T-helper 17 cell (primary cell): ENCODE results near the gene OCA2. TPM values are rescaled to one million over a fixed set of nuclear protein-coding genes. Genes with fewer than 3 reads are reported as not detected.
"Not testable (repeated sequence)": the region's sequence is repeated elsewhere in the genome, so short reads cannot be mapped to it uniquely, and the experiment has no call there.

ENCODE experiments used
- ATAC-seq: fragments of 150-1000 bp; cut with Tn5 transposase; 2 replicates; pipeline ENCODE4 v1.10.0; 2021; ENCODE audit warnings: mild to moderate bottlenecking, moderate library complexity
- DNase-seq, 3 donors: peaks; one replicate each; pipeline versions ENCODE4 v3.0.0 to v3.0.0-alpha.2; 2020 to 2021
- H3K9me3 ChIP-seq: one replicate; pipeline ENCODE4 v1.7.0; 2013; ENCODE audit warnings: low read length, mild to moderate bottlenecking; ENCODE audit not compliant: control insufficient read depth, poor library complexity, severe bottlenecking
- H3K27ac Mint-ChIP-seq: one replicate; pipeline ENCODE4 v1.8.0; 2022; ENCODE audit warnings: mild to moderate bottlenecking, moderate library complexity, mixed read lengths
- H3K27me3 Mint-ChIP-seq: one replicate; pipeline ENCODE4 v1.8.0; 2022; ENCODE audit warnings: mixed read lengths
- H3K36me3 Mint-ChIP-seq: one replicate; pipeline ENCODE4 v1.8.0; 2022; ENCODE audit warnings: low read depth, mixed read lengths
- H3K4me1 Mint-ChIP-seq: one replicate; pipeline ENCODE4 v1.8.0; 2022; ENCODE audit warnings: mild to moderate bottlenecking, mixed read lengths
- H3K4me3 Mint-ChIP-seq: one replicate; pipeline ENCODE4 v1.8.0; 2022; ENCODE audit warnings: mild to moderate bottlenecking, moderate library complexity, mixed read lengths
- total RNA-seq, 4 donors: library from RNA in 2 of 4; stranded (reverse) in 2 of 4; gene quantifications; one replicate each; pipeline ENCODE4 v1.2.3 and lab custom pipeline; 2022 to 2026

OCA2 gene
- not detected for total RNA-seq
- total RNA-seq (lab: John Stamatoyannopoulos, UW), result 0 to 2.0 reads per million in 2 donors

DNA sequence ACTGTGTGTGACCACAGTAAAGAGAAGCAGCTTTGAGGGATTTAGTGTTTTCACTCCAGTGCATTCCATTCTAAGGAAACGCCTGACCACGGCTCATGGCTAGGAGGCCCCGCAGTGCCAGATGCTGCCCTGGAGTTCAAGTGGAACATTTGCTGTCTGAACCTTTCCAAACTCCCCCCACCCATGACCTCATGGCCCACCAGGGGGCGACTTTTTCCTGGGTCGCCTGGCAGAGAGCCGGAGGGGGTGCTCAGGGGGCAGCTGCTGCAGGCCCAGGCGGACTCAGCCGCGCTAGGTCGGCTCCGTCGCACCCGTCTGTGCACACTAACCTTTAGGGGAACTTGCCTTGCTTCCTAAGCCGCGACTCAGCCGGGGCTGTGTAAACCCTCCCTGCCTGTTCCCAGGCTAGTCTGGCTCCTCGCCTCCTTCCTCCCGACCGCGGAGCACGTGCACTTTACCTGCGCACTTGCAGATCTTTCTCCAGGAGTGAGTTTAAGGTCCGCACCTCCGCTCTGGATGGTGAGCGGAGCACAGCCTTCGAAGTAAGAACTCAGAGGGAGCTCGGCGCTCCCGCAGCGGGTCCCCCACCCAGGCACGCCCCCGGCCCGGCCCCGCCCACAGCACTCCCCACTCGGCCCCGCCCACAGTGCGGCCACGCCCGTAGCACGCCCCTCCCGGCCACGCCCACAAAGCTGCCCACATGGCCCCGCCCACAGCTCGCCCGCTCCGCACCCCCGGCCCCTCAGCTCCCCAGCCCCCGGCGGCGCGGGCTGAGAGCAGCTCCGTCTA, at the start of gene OCA2:
Gene OCA2 (minus strand): TSS at position 550 of the 789 bp plus-strand sequence. CDS start 17,441 bp downstream, outside the sequence.
- ATAC-seq (peak; percentile 47), DNase-seq (peak; percentile 47 to 71 (median 61))
- peaks cover 16% of the 10 kb centered on the region for H3K36me3 Mint-ChIP-seq
- peaks cover 61% of the 10 kb centered on the region for H3K27me3 Mint-ChIP-seq
- no peak within 1 kb of the TSS for H3K27ac Mint-ChIP-seq
- peak within 1 kb of the TSS; percentile 87 for H3K4me3 Mint-ChIP-seq
- no peaks in the 10 kb centered on the region for H3K9me3 ChIP-seq
- H3K4me1 Mint-ChIP-seq, result peaks cover 28% of the 10 kb centered on the region

- Mint-ChIP-seq H3K27ac (no peak overlapping the region), H3K4me1 (peaks cover 3% of the 10 kb centered on the region), H3K36me3 (peaks cover 8% of the 10 kb centered on the region), H3K4me3 (no peak overlapping the region), H3K27me3 (no peaks in the 10 kb centered on the region)
- ATAC-seq (no peak), DNase-seq (no peak)
- no peaks in the 10 kb centered on the region for H3K9me3 ChIP-seq
Measured at GRCh38 chr15:28147801-28148200, 48.7 kb upstream of the OCA2 start.

GRCh38 chr15:28145419-28145818, 46.3 kb upstream of the OCA2 start:
- H3K36me3 Mint-ChIP-seq, H3K27me3 Mint-ChIP-seq, DNase-seq, H3K4me1 Mint-ChIP-seq, ATAC-seq, H3K27ac Mint-ChIP-seq, H3K4me3 Mint-ChIP-seq, H3K9me3 ChIP-seq: not testable (repeated sequence)

GRCh38 chr15:28140062-28140461, 40.9 kb upstream of the OCA2 start:
- no peak for ATAC-seq
- DNase-seq, result no peak
- H3K9me3 ChIP-seq, result no peaks in the 10 kb centered on the region
- peaks cover 9% of the 10 kb centered on the region for H3K36me3 Mint-ChIP-seq
- H3K27ac Mint-ChIP-seq, result no peak overlapping the region
- H3K4me3 Mint-ChIP-seq, result no peak overlapping the region
- H3K4me1 Mint-ChIP-seq, result peaks cover 10% of the 10 kb centered on the region
- no peaks in the 10 kb centered on the region for H3K27me3 Mint-ChIP-seq

DNA sequence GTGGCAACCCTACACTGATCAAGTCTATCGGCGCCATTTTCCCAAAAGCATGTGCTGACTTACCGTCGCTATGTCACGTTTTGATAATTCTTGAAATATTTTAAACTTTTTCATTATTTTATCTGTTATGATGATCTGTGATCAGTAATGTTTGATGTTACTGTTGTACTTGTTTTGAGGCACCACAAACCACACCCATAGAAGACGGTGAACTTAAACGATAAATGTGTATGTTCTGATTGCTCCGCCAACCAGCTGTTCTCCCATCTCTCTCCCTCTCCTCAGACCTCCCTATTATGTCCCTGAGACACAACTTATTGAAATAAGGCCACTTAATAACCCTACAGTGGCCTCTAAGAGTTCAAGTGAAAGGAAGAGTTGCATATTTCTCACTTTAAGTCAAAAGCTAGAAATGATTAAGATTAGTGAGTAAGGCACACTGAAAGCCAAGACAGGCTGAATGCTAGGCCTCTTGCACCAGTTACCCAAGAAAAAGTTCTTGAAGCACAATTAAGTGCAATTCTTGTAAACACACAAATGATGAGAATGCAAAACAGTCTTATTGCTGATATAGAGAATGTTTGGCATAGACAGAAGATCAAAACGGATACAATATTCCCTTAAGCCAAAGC, 38.4 kb upstream of the OCA2 start:
- not testable (repeated sequence) for ATAC-seq, H3K27me3 Mint-ChIP-seq

DNA sequence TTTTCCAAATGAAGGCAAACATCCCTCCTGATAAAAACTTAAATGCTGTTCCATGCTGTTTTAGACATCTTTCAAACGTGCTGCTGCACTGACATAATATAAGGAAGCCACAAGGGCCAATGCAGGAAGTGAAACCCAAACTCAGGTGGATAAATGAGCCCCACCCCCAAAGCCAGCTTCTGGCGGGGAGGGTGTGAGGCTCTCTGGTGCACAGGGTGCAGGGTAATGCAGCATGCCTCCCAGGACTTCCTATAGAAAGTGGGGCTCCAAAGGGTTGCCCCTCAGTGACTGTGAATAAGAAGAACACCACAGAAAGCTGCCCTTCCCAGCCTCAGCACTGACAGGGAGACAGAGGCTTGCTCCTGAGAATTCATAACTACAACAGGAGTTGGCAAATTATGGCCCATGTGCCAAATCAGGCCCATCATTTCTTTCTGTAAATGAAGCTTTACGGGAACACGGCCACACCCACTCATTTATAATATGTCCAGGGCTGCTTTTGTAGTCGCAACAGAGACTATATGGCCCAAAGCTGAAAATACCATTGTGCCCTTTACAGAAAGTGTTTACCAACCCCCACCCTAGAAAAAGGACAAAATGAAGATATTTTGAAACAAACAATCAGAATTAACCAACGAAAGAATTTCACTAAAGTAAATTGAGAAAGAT, 37.3 kb upstream of the OCA2 start:
- peak; percentile 99 for ATAC-seq
- not testable (repeated sequence) for H3K36me3 Mint-ChIP-seq, H3K27me3 Mint-ChIP-seq, H3K4me3 Mint-ChIP-seq, H3K9me3 ChIP-seq, DNase-seq
- Mint-ChIP-seq H3K27ac (peak overlapping the region; percentile 61), H3K4me1 (peaks cover 15% of the 10 kb centered on the region)

More for the DNA sequence above, 38.4 kb upstream of the OCA2 start:
- peaks cover 15% of the 10 kb centered on the region for H3K4me1 Mint-ChIP-seq
- DNase-seq, H3K9me3 ChIP-seq, H3K4me3 Mint-ChIP-seq, H3K36me3 Mint-ChIP-seq, H3K27ac Mint-ChIP-seq: not testable (repeated sequence)

DNA sequence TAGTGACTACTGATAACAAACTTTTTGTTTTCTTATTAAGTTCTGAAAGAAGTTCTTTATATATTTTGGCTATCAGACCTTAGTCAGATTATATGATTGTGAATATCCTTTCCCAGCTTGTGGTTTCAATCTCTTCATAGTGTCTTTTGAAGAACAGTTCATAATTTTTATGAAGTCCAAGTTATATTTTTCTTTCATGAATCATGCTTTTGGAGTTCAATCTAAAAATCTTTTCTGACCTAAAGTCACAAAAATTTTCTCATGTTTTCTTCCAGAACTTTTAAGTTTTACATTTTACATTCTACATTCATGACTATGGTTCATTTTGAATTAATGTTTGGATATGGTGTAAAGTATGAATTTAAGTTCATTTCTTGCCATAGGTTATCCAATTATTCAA, 34.2 kb upstream of the OCA2 start:
- peaks cover 15% of the 10 kb centered on the region for H3K4me1 Mint-ChIP-seq

DNA sequence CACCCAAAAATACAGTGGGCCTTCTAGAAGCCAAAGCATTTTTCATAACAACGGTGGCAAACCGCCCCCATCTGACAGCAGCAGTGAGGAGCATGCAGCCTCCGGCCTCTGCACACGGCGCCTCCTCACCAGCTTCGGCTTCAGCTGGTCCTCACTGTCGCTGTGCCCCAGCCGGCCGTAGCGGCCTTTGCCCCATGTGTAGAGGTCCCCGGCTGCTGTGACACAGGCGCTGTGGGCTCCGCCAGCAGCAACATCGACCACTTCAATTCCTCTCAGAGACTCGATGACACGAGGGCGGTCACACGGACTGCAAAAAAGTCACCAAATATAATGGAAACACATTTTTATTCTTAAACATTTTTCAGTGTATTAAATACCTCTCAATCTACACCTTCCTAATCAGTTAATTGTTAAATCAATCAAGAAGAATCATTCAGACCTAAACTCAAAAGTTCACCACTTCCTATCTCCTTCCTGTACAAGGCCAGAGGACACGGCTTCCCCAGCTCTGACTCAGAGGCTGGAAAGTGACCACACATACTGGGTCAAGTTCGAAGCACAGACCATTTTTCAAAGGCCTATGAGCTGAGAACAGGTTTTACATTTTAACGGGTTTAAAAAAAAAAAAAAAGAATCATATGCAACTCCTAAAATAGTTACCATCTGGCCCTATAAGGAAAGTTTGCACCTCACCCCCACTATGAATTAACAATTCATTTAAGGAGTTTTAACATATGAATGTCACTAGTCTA, 33.6 kb upstream of the OCA2 start:
- peaks cover 6% of the 10 kb centered on the region for H3K36me3 Mint-ChIP-seq
- DNase-seq, result no peak

More for the DNA sequence above, 34.2 kb upstream of the OCA2 start:
- no peaks in the 10 kb centered on the region for H3K9me3 ChIP-seq
- Mint-ChIP-seq H3K27ac (no peak overlapping the region), H3K4me3 (no peak overlapping the region), H3K27me3 (no peaks in the 10 kb centered on the region), H3K36me3 (peaks cover 4% of the 10 kb centered on the region)
- DNase-seq (no peak), ATAC-seq (no peak)

GRCh38 chr15:28131946-28132345, 32.8 kb upstream of the OCA2 start:
- no peaks in the 10 kb centered on the region for H3K27me3 Mint-ChIP-seq
- H3K36me3 Mint-ChIP-seq, result peaks cover 6% of the 10 kb centered on the region
- no peaks in the 10 kb centered on the region for H3K9me3 ChIP-seq
- H3K4me1 Mint-ChIP-seq, result peaks cover 10% of the 10 kb centered on the region
- DNase-seq, result no peak
- no peak overlapping the region for H3K27ac Mint-ChIP-seq
- no peak for ATAC-seq
- no peak overlapping the region for H3K4me3 Mint-ChIP-seq

More for the DNA sequence above, 33.6 kb upstream of the OCA2 start:
- H3K4me3 Mint-ChIP-seq, result no peak overlapping the region
- no peaks in the 10 kb centered on the region for H3K9me3 ChIP-seq
- no peak for ATAC-seq
- H3K27ac Mint-ChIP-seq, result no peak overlapping the region
- peaks cover 13% of the 10 kb centered on the region for H3K4me1 Mint-ChIP-seq
- H3K27me3 Mint-ChIP-seq, result no peaks in the 10 kb centered on the region

DNA sequence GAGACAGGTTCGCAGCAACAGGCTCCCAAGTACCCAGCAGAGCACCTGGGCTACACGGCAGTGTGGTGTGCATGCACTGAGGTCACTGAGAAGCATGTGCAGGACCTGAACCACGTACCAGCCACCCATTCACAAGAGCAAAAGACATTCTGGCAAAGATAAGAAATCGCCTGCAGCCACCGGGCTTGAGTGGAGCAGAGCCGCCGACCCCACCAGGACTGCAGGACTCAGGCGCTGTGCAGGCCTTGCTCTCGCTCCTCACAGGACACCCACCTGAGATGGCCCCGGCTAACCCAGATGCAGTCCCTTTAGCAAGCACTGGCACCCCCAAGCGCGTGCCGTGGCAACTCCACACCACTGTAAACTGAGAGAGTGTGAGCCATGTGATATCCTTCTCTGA, 32.3 kb upstream of the OCA2 start:
- Mint-ChIP-seq H3K36me3 (peaks cover 6% of the 10 kb centered on the region), H3K27ac (no peak overlapping the region), H3K27me3 (no peaks in the 10 kb centered on the region), H3K4me3 (no peak overlapping the region), H3K4me1 (peaks cover 5% of the 10 kb centered on the region)
- H3K9me3 ChIP-seq, result no peaks in the 10 kb centered on the region
- ATAC-seq, result no peak
- no peak for DNase-seq

- H3K4me1 Mint-ChIP-seq, result peaks cover 8% of the 10 kb centered on the region
- no peaks in the 10 kb centered on the region for H3K27me3 Mint-ChIP-seq
- DNase-seq (no peak), ATAC-seq (no peak)
- no peak overlapping the region for H3K27ac Mint-ChIP-seq
- no peak overlapping the region for H3K4me3 Mint-ChIP-seq
- peaks cover 6% of the 10 kb centered on the region for H3K36me3 Mint-ChIP-seq
- H3K9me3 ChIP-seq, result no peaks in the 10 kb centered on the region
Measured at GRCh38 chr15:28130651-28131050, 31.5 kb upstream of the OCA2 start.

DNA sequence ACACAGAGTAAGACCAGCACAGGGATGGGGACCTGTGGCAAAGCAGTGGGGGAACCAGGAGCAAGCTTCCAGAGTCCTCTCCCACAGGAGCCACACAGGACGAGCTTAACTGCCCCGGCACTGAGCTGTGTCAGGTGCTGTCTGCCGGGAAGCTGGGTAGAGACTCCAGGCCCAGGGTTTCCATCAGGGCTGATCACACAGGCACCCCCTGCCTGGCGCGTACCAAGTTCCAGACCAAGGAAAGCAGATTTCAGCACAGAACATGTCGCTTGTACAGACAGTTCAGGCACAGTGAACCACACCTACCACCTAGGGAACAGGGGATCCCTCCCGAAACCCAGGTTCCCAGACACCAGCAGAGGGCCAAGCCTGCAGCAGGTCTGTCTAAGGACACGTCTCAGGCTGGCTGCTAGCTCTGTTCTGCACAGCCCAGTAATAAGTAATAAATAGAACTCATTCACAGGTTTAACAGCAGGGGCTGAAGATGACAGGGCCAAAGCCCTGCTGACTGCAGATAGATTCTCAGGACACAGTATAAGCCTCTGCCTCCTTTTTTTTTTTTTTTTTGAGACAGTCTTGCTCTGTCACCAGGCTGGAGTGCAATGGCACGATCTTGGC, 30.2 kb upstream of the OCA2 start:
- no peaks in the 10 kb centered on the region for H3K27me3 Mint-ChIP-seq
- H3K27ac Mint-ChIP-seq, result no peak overlapping the region
- peaks cover 8% of the 10 kb centered on the region for H3K4me1 Mint-ChIP-seq
- no peak for ATAC-seq
- H3K36me3 Mint-ChIP-seq, result peaks cover 6% of the 10 kb centered on the region
- H3K9me3 ChIP-seq, result no peaks in the 10 kb centered on the region
- no peak for DNase-seq
- no peak overlapping the region for H3K4me3 Mint-ChIP-seq
